ENCODE data around the gene STX1A.

The STX1A gene

DNA sequence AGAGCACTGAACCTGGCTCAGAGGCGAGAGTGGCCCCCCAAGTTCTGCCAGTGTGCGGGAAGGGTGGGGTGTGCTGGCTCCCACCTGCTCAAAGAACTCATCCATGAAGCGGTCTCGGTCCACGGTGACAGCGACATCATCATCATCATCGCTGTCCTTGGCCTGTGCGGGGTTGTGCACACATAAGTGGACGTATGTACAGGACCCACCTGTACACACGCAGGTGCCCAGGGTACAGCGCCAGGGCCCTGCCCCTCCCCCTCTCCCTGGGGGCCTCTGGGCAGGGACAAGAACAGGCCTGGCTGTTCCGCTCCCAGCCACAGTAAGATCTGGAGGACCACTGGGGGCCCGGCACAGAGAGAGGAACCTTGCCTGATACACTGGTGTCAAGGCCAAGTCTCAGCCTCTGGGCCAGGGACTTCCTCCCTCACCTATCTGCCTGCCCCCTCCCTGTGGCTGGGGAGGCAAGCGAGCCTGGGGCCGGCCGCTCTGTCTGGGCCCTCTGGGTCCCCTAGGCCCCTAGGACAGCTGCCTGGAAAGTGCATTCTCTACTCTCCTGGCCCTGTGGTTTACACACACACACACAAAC lies 10.4 kb downstream of the STX1A start:
- in situ Hi-C loops (cut with HindIII; ENCODE audit: low sequenced_read_pairs) = no loop called here

DNA sequence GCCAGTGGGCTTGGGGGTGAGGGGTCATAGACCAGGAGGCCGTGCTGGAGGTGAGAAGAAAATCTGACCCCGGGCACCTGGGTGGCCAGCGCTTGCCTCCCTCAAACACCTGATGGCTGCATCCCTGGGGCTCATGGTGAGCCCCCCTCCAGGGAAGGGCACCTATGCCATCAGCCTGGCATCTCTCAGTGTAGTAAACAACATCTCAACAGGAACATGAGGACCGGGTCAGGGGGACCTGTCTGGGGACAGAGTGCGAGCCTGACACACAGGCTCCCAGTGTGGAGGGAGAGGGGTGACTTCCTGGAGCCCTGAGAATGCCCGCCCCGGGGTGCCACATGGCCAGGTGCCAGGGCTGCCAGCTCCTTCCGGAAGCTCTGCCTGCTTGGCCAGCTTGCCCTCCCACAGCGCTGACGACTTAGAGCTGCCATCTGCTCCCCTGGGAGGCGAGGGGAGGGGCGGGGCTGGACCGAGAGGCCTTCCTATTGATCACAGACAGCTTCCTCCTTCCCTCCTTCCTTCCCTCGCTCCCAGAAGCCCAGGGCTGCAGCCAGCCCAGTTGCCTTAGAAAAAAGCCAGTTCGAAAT lies 12.3 kb downstream of the STX1A start:
- in situ Hi-C loops (cut with HindIII; ENCODE audit: low sequenced_read_pairs) = no loop called here

DNA sequence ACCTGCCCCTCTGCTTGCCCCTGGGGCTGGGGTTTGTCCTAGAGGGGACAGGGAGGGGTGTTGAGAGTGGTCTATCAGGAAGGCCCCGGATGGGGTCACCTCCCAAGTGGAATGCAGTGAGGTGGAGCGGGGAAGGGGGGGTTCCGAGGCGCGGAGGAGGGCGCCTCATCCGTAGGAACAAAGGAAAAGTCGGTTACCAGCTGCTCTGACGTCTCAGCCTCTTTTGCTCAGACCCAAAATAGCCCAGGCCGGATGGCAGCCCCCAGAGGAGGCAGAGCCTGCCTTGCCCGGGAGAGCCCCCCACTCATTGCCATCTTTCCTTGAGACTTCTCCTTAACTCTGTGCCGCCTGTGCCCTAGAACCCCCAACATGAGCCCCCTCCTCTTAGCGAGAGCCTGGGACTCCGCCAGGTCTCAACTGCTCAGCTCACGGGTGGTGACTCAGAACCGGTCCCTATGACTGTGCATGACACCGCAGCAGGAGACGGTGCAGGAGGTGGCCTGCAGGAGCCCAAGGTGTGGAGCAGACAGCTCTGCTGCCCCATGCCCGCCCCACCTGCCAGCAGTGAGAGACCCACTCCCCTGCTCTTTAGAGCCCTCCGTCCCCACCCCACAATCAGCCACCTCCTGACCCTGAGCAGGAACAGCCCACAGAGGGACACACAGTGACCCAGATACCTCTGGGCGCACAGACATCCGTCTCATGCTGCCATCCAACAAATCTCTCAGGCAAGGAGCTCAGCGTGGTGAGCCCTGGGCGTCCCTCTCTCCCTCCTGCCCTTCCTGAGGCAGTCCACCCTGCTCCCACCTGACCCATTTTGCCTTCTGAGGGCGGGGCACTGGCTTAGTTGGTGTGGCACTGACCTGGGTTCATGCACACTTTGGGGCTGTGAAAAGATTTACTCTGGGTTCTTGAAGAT lies 13.1 kb downstream of the STX1A start:
- in situ Hi-C loops (cut with HindIII; ENCODE audit: low sequenced_read_pairs) = no loop called here

DNA sequence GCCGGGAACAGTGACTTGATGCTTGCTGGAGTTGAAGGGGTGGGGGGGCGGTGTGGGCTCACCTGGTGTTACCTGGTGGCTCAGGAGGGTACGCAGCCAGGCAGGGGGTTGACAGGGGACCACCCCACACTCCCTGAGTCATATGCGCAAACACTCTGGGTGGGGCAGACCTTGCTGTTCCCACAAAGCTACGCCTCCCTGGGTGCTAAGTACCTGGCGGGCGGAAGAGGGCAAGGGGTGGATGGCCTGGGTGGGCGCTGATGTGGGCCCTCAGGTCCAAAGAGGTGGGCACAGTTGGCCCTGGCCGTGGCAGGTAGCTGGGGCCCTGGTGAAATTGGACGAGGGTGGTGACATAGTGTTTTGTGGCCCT lies 13.9 kb downstream of the STX1A start:
- in situ Hi-C loops (cut with HindIII; ENCODE audit: low sequenced_read_pairs) = no loop called here

DNA sequence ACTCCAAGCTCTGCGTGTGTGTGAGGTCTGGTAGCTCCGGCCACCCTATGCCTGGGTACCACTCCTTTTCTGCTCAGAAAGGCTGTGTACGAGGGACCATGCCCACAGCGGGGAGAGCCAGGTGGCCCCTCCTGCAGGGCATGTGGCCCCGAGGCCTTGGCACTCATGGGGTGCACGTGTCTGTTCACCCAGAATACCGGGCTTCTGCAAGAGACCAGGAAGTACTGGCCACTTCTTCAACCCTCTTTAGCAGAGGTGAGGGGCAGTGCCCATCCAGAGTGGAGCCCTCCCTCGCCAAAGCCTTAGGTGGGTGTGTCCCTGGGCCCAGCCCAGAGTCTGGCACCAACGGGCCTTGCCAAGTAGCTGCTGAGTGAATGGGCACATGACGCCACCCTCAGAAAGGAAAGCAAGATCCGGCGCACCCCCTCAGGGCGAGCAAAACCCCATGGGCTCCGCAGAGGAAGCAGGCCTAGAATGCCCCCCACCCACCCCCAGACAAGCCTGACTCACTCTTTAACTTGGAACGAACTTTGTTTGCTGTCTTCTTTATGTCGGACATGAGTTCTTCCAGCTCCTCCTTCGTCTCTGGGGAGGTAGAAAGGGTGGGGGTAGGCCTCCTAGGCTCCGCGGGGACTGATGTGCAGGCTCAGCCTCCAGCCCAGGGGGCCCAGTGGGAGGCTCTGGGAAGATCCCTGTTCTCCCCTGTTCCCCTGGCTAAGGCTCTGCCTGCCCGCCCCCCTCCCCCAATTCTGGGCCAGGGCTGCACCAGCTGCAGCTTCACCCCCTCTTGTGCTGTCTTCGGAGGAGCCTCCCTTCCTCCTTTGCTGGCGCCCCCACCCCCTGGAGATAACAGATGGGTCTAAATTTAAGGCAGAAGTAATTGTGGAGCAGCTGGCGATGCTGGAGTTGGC lies 14.6 kb downstream of the STX1A start:
- in situ Hi-C loops (cut with HindIII; ENCODE audit: low sequenced_read_pairs) = no loop called here

DNA sequence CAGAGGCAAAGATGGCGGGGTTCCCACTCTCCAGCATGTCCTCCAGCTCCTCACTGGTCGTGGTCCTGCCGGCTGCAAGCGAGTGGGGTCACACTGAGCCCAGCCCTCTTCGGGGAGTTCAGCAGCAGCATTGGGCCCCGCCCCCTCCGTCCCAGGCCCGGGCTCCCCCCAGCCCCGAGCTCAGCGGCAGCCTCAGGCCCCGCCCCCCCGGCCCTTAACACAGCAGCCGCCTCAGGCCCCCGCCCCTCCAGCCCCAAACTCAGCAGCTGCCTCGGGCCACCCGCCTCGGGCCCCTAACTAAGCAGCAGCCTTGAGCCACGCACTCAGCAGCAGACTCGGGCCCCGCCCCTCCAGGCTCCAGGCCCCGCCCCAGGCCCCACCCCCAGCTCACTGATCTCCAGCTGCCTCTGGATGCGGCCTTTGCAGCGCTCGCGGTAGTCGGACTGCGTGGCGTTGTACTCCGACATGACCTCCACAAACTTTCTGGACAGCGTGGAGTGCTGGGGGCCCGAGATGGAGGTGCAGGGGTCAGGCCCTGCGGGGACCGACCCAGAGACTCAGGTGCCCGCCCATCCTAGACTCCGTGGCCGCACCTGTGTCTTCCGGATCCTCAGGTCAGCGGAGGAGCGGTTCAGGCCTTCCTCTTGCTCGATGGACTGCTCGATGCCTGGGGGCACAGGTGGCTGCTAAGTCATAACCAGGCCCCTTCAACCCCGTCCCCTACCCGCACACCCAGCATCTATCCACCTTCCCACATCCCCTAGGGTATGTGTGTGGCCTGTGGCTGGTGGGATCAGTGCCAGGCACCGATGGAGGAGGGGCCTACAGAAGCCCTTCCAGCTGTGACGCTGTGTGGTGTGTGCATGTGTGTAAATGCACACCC lies 15.5 kb downstream of the STX1A start:
- in situ Hi-C loops (cut with HindIII; ENCODE audit: low sequenced_read_pairs) = no loop called here

DNA sequence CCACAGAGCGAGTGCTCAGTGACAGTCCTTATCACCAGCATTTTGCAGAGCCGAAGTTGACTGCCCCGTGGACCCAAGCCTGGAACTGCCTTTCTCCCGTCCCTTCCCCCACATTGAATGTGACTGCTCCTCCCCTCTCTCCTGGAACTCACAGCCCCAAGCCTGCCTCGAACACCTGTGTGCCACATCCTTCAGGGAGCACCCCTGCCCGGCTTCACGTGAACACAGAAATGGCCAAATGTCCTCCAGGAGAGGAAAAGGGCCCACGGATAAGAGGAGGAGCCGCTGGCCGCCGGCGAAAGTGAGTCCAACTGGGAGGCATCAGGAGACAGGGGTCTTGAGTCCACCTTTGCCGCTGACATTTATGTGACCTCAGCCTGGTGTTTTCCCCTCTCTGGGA lies 16.2 kb downstream of the STX1A start:
- in situ Hi-C loops (cut with HindIII; ENCODE audit: low sequenced_read_pairs) = no loop called here

DNA sequence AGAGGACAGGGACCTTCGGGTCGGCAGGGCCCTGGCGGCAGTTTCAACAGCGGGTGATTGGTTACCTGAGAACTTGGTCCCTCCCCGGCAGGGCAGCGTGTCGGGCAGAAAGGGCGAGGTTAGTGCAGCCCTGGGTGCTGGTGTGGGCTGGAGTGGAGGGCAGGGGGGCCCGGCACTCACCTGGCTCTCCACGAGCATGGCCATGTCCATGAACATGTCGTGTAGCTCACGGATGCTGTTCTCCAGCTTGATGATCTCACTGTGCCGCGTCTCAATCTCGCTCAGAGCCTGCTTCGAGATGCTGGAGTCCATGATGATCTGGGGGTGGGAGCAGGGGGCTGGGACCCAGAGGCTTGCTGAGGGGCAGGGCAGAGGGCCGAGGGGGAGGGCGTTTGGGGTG lies 16.8 kb downstream of the STX1A start:
- in situ Hi-C loops (cut with HindIII; ENCODE audit: low sequenced_read_pairs) = no loop called here

DNA sequence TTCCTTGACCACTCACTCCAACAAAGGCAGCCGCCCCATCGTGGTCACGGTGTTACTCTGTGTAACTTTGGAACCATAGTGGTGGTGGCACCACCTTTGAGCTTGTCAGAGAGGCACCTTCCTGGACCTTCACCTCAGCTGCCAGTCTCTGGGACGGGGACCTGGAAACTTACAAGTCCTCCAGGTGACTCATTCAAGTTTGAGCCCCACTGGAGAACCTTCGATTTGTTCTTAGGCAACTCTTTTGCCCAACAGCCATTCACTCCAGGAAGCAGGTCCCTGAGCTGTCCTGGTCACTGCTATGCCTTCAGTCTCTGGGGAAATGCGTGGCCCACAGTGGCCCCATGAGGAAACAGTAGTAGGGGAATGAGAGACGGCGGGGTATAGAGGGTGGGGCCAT lies 17.2 kb downstream of the STX1A start:
- in situ Hi-C loops (cut with HindIII; ENCODE audit: low sequenced_read_pairs) = no loop called here

DNA sequence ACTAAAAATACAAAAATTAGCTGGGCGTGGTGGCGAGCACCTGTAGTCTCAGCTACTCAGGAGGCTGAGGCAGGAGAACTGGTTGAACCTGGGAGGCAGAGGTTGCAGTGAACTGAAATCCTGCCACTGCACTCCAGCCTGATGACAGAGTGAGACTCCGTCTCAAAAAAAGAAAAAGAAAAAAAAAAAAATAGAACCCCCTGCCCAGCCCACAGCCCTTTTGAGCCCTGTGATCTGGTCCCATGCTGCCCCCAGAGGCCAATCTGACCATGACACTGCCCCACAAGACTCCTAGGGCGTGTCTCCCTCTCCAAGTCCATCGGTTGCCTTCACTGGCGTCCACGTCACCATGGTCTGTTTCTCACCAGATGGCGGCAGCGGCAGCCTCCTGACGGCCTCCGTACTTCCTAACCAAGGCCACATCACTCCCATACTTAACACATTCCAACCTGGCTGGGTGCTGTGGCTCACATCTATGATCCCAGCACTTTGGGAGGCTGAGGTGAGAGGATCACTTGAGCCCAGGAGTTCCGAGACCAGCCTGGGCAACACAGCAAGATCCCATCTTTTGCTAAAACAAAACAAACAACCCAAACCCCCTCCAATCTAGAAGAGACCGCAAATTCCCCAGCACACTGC lies 18.0 kb downstream of the STX1A start:
- in situ Hi-C loops (cut with HindIII; ENCODE audit: low sequenced_read_pairs) = no loop called here

DNA sequence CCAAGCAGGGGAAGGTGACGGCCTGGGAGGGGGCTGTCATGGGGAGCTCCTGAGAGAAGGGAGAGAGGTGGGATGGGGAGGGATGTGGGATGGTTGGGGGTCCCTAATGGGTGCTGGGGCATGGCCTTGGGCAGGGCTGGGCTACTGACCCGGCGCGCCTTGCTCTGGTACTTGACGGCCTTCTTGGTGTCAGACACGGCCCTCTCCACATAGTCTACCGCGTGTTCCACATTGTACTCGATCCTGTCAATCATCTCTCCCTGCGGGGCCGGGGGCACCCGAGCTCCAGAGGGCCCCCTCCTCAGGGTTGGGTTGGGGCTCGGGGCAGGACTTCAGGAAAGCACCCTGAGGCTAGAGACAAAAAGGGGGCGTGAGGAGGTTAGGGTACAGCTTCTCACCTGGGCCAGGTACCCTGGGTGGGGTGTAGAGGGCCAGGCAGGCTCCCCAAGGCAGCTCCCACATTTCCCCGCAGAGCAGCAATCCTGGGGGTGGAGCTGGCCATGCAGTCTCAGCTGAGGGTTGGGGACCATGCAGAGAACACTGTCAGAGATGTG lies 18.8 kb downstream of the STX1A start:
- in situ Hi-C loops (cut with HindIII; ENCODE audit: low sequenced_read_pairs) = no loop called here

DNA sequence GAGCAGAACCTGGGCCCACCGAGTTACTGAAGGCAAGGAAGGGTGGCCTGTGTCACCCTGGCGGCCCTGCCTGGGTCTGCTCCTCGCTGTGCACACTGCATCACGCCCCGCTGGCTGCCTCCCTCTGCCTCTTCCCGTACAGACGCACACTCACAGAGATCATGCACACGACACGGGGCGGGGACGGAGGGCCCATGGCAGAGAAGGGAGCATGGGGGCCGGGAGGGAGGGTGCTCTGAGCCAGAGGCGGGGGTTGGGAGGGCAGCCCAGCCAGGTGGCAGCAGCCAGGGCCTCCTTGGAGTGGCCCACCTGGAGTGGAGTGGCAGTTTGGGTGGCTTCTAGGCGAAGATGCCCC lies 19.4 kb downstream of the STX1A start:
- in situ Hi-C loops (cut with HindIII; ENCODE audit: low sequenced_read_pairs) = no loop called here

DNA sequence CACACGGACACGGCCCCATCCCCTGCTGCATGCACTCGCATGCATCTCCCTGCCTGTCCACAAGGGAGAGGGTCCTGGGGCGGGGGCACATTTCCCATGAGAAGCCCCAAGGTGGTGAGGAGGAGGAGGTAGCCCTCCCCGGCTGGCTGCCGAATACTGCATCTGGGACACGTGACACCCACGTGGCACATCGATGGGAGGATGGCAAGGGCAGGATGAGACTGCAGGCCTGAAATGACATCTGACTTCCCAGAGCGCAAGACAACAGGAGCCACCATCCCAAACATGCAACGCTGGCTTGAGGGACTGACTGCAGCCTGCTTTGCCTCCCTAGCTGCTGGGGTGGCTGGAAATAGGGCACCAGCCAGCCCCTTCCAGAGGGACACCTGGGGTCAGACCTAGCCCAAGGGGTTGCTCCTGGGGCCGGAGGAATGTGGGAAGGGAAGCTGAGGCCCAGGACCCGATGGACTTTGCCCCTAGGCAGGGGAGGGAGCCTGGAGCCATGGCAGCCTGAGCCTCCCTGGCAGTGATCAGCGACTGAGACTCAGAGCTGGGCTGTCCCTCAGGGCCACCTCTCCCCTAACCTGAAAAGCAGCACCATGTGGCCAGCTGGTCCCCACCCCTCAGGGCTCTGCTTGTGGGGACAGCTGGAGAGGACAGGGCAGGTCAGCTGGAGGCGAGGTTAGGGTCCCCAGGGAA lies 19.9 kb downstream of the STX1A start:
- in situ Hi-C loops (cut with HindIII; ENCODE audit: low sequenced_read_pairs) = no loop called here

DNA sequence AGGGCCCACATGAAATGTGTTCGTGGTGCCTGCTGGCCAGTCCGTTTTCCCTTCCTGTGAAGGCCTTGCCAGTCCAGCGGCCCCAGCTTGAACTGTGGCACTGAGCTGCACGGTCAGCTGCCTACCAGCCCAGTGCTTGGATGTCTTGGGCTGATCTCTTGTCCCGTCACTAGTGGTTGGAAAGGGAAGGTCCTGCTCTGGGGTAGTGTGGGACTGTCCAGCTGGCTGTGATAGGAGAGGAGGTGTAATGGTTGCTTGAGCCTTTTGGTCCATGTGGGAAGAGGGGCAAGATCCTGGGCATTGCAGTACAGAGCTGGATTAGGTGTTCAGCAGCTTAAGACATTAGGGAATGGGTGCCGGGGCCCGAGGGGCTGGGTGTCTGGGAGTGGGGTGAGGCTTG lies 21.1 kb downstream of the STX1A start:
- in situ Hi-C loops (cut with HindIII; ENCODE audit: low sequenced_read_pairs) = no loop called here

DNA sequence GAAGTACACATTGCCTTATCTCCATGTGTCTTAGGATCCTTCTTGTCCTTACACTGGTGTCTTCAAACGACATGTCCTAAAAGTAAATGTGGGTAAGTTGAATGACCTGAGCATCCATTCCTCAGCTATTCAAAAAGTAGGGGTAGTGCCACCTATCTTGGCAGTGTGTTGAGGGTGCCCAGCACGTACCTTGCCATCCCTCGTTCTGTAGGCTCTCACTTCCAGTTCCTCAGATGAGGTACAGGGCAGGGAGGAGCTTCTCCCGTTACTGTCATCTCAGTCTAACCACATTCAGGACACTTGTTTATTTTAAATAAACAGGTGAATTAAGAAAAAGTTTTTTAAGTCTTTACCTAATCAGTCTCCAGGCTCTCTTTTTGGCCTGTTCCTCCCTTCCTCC lies 23.1 kb downstream of the STX1A start:
- in situ Hi-C loops (cut with HindIII; ENCODE audit: low sequenced_read_pairs) = no loop called here

DNA sequence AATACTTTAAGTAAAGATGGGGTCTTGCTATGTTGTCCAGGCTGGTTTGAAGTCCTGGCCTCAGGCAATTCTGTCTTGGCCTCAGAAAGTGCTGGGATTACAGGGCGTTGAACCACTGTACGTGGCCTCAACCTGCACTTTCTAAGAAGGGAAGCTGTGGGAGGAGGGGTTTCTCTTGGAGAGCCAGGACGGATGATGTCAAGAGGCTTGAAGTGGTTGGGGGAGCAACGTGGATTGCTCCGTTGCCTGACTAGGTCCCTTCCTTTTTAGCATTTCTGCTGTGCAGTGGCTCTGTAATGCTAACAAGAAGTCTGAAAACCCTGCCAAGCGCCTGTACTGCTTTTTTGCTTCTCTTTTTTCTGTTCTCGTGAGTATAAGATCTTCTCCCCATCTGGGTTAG lies 28.8 kb downstream of the STX1A start:
- in situ Hi-C loops (cut with HindIII; ENCODE audit: low sequenced_read_pairs) = no loop called here

DNA sequence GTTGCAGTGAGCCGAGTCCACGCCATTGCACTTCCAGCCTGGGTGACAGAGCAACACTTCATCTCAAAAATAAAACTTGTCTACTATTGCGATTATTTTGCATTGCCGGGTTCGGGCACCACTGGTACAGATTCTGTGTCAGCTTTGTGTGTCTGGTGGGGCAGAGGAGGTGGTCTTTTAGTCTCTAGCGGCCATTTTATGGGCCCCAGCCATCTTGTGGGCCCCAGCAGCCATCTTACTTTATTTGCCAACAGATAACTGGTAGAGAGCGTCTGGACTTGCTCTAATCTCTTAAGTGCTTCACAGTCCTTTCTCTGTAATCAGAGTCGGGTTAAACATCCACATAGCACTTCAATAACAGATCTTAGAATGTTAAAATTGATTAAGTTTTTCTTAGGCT lies 31.2 kb downstream of the STX1A start:
- in situ Hi-C loops (cut with HindIII; ENCODE audit: low sequenced_read_pairs) = no loop called here

DNA sequence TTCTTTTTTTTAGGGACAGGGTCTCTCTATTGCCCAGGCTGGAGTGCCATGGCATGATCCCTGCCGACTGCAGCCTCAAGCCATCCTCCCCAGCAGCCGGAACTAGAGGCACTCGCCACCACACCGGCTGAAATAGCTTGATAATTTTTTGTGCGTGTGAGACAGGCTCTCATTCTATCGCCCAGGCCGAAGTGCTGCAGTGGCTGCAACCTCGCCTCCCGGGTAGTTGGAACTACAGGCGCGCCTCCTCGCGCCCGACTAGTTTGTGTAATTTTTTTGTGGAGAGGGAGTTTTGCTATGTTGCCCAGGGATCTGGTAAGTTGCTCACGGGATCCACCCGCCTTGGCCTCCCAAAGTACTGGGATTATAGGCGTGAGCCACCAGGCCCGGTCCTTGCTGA lies 34.2 kb downstream of the STX1A start:
- in situ Hi-C loops (cut with HindIII; ENCODE audit: low sequenced_read_pairs) = no loop called here

Measured in endothelial cell of hepatic sinusoid (primary cell).